GM10847 (cell line): ENCODE data around the gene KIZ.

Source experiments
- POLR2A ChIP-seq: IDR thresholded peaks from 2 replicates; pipeline ENCODE4 v1.6.1; 2011; ENCODE audit not compliant: insufficient read length; ENCODE audit errors: extremely low read depth

KIZ gene

DNA sequence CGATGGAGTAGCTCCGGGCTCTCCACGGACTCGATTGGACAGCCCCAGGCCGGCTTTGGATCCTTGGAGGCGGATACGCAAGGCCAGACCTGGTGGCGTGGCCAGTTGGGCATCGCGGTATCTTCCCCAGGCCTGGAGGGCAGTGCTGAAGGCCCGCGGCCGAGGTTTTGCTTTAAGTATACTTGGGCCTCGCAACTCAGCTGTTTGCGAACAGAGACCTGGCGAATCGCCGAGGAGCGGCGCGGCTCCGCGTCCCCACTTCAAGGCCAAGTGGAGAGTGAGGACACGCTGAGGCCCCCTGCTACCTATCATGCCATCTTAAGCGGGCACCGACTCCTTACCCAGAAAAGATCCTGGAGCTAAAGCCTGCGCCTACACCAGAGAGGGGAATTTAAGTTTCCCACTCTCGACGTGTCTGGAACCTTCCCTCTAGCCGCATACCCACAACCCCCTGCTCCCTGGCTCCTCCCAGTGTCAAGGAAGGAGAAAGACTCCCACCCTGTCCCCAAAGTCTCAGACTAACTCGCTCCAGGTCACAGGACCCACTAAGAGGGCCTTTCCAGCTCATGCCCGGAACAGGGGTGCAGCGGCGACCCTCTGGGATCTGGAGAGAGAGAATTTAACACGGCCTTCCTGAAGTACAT lies 23.8 kb upstream of the KIZ start:
- TF ChIP-seq POLR2A = no peak

DNA sequence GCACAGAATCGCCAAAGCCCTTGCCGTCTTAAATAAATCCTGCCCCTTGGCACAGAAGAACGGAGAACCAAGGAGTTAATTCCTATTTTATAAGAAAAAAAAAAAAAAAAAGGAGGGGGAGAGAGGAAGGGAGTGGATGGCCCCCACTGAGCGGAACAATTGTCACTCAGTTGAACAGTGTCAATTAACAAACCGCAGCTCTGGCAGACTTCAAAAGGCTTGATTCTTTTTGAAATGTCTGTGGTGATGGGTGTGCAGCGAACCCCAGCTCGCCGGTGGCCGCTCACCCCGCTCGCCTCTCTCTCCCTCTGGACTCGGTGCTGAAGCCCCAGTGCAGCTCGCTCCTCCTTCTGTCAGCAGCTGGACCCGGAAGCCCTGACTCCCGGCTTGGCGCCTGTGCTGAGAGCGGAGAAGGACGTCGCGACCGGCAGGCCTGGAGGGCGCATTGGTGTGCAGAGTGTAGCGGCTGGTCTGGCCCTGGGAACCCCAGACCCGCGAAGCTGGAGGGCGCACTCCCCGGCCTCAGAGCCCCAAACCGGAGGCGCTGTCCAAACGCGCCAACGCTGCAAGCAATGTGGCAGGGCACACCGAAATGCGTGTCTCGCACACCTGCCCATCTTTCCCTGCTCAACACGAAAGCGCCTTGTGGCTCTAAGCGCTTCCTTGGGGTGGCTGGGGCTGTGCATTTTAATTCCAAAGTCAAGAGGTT lies 23.1 kb upstream of the KIZ start:
- no peak for TF ChIP-seq POLR2A

DNA sequence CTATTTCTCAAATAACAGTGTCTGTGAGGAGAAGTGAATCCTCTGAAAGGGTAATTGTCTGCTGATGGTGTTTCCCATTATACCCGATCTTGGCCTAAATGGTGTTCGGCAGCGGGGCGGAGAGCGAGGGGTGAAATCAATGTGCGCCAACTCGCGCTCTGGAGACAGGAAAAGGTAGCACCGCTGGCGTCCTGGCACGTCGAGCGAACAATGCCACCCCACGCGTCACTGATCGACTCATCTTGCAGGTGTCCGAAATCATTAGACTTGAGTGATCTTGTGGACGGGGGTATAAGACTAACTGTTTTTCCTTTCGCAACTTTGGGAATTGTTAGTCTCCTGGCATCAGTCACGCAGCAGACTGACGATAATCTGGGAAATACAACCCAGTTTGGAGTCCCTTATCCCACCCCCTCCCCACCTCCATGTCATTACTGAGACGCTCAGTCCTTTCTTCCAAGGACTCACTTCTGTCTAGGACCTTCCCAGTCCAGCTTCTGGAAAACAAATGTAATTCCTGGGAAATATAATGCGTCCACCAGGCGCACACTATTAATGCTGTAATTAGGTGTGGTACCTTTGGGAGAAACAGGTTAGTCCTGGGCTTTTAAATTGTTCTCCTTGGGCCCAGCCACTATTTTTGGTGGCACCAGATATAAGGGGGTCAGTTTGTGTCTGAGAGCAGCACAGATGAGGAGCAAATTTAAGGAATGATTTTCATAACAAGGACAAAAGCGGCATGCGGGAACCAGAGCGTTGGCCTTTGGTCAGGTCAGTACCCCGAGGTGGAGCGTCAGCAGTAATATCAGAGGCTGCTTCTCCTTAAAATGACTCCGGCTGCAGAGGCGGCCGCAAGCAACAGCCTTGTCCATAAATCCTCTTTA lies 22.1 kb upstream of the KIZ start:
- no peak for TF ChIP-seq POLR2A

DNA sequence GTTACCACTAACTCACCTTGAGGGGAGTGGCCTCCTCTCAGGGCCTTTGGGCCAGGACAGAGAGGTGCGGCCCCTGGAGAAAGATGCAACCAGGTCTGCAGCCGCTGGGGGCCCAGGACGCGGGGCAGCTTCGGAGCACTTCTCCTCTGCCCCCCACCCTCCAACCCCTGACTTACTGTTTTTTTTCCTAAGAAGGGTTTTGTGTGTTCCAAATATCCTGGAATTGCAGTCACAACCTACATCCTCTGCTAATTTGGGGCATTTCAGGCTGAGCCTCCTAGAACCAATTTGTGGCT lies 21.5 kb upstream of the KIZ start:
- no peak for TF ChIP-seq POLR2A

DNA sequence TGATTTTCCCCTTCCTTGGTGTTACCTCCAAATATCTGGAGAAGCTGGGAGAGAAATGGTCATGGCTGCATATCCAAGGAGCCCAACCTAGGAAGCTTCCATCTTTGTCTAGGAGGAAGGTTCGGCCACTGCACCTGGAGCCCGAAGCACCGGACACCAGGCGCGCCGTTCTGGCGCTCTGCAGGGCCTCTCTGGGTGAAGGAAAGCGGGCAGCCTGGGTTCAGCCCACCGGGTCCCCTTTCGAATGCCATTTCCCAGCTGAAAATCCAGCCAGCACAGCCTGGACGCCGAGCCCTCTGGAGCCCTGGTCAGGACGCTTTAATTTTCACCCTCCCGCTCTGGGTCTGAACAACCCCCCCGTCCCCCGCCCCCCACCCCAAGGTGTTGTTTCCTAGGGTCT lies 21.0 kb upstream of the KIZ start:
- TF ChIP-seq POLR2A = no peak

DNA sequence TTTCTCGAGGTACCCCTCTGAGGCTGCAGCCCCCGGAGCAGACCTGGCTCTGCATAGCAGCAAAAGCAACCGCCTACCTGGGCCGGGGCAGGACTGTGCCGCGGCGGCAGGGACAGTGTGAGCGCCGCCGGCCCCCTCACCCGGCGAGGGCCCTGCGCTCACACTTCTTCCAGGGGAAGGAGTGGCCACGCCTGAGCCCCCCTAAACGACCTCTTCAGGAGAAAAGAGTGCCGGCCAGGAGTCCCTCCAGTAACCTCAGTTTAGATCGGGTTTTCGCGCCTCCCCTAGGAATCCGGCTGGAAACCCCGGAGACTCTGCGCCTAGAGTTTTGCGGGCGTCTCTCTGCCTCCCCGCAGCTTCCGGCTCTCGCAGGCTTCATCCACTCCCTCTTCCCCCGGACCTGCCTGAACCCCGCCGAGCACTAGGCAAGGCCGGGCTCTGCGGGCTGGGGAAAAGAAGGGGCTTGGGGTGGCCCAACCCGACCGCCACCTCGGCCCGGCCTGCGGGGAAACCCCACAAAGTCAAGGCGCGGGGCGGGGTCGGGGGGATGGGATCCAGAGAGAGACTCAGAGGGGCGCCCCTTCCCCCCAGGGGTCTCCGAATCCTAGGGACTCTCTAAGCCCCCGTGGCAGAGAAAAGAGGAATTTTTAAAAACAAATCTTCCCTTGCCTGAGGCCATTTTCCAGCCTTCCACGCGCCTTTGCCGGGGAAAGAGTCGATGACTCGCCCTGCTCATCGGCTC lies 20.3 kb upstream of the KIZ start:
- TF ChIP-seq POLR2A = no peak

DNA sequence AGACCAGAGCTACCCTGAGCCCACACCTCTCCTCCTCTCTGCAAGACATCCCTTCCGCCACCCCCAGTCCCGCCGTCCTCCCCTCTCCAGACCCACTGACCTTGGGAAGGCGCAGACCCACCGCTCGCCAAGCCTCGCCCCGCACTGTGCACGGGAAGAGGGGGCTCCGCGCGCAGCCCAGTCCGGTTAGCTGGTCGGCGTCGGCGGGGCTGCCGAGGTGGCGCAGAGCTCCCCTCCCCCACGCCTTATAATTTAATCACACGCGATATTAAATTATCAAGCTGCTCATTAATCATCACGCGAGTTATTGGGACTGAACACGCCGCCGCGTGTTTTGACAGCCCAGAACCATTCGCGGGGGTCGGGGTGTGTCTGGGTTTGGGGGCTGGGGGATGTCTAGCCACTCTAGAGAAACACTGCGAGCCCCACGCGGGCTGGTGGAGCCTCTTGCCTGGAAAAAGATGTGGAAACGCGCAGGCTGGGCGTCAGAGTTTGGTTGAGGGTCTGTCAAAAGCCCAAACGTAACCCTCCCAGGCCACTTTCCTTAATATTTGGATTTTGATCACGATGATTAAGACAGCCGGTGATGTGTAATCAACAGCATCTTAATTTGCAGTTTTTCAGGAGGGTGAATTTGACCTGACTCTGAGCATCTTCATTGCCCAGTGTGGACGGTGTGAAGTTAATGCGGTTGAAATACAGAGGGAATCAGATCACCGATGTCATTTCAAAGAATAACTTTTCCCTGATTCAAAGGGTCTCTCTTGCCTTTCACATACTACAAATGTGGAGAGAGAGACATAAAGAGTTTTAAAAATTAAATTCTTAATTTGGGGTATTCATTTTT lies 19.5 kb upstream of the KIZ start, which contains the start of gene LINC00237:
Gene LINC00237 (minus strand): TSS at position 188 of the 847 bp plus-strand sequence.
- TF ChIP-seq POLR2A = no peak

DNA sequence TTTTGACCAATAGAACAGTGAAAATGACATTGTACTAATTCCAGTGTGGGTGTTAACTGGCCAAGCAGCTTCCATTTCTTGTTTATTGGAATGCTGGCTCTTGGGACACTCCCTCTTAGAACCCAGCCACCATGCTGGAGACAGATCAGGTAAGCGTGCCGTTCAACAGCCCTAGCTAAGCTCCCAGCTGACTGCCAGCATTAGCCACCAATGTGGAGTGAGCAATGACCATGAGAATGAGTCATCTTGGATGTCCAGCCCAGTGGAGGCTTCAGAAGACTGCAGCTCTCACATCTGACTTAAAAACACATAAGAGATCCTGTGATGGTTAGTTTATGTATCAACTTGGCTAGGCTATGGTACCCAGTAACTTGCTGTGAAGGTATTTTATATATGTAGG lies 16.7 kb upstream of the KIZ start:
- TF ChIP-seq POLR2A = no peak

DNA sequence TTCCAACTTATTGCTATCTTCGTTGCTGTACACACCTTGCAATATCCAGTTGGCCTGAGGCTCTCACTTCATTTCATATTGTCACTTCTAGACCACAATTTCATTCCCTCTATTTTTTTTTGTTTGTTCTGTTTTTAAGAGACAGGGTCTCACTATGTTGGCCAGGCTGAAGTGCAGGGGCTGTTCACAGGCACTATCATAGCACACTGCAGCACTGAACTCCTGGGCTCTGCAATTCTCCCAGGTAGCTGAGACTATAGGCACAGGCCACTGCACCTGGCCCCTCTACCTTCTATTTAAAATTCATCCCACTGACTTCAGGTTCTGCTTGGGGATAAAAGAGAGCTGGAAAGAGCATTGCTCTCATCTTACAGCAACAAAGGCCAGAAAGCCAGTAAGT lies 15.1 kb upstream of the KIZ start:
- TF ChIP-seq POLR2A = no peak

DNA sequence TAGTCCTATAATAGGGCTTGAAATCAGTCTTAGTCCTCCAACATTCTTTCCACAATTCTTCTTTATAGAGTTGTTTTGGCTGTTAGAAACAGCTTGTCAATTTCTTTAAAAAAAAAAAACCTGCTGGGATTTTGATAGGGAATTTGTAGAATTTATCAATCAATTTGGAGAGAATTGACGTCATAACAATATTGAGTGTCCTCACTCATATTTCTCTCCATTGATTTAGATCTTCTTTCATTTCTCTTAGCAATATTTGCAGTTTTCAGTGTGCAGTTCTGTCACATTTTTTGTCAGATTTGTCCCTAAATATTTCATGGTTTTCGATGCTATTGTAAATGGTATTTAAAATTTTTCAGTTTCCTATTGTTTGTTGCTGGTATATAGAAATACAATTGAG lies 14.5 kb upstream of the KIZ start:
- TF ChIP-seq POLR2A = no peak

DNA sequence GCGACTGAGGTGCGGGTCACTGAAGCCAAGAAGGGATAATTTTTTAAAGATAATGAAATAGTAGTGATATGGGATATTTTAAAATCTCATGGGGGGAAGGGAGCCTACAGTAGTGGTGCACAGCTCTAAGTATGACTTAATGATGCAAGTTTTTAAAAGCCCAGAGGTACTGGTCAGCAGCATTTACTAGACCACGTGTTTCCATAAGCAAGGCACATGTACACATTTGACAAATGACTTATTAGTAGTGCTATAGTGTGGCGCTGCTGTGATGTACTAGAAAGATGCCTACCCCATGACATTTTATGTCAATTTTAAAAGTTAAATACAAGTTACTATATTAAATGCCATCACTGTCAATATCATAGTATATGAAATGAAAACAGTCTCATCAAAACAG lies 12.2 kb upstream of the KIZ start:
- no peak for TF ChIP-seq POLR2A

DNA sequence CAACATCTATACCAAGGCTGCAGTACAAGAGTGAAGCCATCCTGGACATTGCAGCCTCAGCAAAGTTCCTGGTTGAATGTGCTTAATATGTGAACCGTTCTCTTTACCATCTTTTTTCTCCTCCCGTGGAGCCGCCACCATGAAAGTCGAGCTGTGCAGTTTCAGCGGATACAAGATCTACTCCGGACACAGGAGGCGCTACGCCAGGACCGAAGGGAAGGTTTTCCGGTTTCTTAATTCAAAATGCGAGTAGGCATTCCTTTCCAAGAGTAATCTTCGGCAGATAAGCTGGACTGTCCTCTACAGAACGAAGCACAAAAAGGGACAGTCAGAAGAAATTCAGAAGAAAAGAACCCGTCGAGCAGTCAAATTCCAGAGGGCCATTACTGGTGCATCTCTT lies 11.3 kb upstream of the KIZ start:
- TF ChIP-seq POLR2A = no peak

DNA sequence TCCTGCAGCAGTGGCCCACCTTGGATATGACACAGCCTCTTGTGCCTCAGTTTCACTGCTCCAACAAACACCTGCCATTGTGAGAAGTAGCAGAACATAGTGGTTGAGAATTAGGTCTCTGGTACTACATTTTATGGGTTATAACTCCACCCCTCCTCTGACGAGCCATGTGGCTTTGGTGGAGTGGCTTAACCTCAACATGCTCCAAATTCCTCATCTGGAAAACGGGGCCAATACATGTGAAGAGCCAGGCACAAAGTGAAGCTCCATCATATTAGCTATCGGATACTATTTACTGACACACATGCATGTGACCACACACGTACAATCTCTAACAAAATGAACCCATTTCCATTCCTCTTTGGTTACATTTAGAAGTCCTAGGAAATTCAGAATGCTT lies 8.4 kb upstream of the KIZ start:
- no peak for TF ChIP-seq POLR2A

DNA sequence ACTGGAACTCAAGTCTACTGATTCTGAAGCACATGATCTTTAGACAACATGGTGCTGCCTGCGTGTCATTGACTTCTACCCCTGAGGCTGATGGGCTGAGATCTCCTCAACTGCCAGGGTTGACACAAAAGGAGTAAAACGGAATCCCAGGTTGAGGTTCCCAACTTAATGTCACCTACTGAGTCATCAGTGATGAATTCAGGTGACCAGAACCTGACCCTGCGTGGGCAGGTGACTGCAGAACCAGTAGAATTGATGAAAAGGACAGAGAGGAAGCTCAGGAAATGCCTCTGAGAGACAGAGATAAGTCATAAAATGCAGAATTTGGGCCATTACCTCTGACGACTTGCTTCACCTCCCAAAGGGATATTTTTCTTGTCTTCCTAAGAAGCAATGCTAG lies 7.7 kb upstream of the KIZ start:
- no peak for TF ChIP-seq POLR2A

DNA sequence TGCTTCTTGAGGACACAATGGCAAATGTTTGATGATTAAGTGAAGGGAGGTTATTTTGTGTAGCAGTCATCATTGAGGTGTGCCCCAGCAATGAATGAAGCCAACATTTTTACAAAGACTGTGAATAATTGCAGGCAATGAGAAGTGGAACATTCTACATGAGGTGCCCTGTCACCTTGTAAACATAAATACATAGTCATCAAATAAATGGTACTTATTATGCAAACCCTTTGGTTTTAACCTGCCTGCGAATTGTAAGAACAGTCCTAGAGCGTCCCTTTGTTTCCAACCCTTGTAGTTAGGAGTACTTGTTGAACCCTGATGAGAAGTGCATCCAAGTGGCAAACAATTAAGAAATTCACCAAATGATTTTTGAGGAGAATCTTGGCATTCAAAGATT lies 7.1 kb upstream of the KIZ start:
- TF ChIP-seq POLR2A = no peak

DNA sequence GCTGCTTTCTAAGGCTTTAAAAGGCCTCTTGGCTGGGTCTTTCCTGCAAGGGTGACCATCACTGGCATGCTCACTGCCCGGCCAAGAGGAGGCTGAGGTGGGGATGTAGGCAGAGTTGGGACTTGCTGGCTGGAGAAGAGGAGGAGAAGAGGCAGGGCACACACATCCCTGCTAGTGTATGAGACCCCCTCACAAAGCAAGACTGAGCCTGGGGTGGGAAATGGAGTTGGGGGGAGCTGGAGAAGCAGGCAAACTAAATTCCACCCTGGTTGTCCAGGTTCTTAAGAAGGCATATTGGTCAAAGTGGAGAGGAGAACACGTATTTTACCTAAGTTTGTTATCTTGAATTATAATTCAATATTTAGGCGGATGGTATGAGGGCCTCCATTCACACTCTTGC lies 1.7 kb upstream of the KIZ start:
- no peak for TF ChIP-seq POLR2A
